ENCODE data around the gene CDHR3.

DNA sequence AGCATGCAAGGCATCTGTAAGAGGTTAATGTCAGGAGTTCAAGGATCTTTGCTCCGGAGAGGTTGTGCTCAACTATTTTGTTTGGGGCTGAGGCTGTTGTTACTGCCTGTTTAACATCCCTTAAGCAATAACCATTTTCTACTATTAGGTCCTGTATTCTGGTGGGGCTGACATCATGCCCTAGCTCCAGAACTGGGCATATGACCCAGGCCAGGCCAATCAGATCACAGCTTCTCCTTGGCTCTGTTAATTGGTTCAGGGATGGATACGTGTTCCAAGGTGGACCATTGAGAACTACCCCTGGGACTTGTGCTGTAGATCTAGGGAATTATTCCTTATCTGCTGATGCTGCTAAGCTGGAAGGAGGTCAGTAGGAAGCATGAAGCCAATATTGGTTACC lies 82.1 kb downstream of the CDHR3 start:
- no peak for TF ChIP-seq CTCF (IDR thresholded peaks at IDR 0.05)
- no peak for TF ChIP-seq POLR2A (IDR thresholded peaks at IDR 0.05)
